ENCODE data around the gene C1QTNF12.
A peak's percentile ranks its signal among the peaks of the same experiment; 100 is the strongest.

C1QTNF12 gene, protein sequence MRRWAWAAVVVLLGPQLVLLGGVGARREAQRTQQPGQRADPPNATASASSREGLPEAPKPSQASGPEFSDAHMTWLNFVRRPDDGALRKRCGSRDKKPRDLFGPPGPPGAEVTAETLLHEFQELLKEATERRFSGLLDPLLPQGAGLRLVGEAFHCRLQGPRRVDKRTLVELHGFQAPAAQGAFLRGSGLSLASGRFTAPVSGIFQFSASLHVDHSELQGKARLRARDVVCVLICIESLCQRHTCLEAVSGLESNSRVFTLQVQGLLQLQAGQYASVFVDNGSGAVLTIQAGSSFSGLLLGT

DNA sequence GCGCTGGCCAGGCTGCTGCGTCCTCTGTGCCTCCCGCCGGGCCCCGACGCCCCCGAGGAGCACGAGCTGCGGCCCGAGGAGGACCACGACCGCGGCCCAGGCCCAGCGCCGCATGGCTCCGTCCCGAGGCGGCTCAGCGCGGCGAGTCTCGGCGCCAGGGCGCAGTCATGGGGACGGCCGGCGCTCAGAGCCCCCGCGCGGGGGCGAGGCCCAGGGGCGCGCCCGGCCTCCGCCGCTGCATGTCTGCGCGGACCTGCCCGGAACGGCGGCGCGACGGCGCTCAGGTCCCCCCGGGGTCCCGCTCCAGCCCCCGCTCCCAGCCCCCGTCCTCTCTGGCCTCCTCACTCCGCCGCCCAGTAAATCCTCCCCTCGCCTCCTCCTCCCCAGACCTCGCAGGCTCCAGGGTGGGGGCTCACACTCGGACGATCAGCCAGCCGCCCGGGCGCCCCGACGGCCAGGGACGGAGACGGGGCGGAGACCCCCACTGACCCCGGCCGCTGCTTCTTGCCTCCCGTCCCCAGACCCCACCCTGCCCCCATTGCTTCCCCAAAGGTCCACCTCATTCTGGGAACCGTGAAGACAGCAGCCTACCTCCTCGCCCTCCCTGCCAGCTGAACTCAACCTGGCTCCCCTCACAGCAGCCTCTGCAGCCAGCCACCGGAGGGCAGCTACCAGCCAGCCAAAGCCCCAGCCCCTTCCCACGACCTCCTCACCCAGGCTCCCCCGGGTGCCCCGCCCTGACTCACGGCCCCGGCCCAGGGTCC, at the start of gene C1QTNF12:
Gene C1QTNF12 (minus strand): TSS at position 146 of the 764 bp plus-strand sequence. CDS start 32 bp downstream, at position 114.
- no peak for DNase-seq (ENCODE audit: low spot score)

- DNase-seq (ENCODE audit: low spot score) = no peak
Measured at GRCh38 chr1:1295154-1295923, 48.8 kb upstream of the C1QTNF12 start.

DNA sequence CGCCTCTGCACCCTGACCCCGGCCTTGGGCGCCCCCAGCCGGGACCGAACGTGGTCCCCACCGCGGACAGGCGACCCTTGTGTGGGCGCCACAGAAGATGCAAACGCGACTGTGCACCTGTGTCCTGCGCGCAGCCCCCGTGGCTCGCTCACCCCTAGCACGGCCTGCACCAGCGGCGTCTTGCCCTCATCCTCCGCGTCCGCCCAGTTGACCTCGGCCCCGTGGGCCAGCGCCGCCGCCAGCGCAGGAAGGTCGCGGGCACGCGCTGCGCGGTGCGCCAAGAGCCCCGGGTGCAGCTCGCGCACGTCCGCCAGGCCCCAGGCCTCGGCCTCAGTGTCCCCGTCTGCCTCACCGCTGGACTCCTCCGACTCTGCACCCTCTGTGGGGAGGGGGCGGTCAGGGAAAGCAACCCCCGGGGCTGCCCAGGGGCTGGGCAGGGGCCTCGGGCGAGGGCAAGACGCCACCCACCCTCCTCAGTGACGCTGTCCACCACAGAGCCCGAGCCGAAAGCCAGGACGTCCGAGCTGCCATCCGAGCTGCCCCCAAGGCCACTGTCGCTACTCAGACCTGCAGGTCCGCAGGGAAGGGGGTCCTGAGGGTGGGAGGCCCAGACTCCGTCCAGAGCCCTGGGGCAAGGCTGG, 47.8 kb upstream of the C1QTNF12 start:
- no peak for DNase-seq (ENCODE audit: low spot score)

GRCh38 chr1:1293263-1294249, 47.0 kb upstream of the C1QTNF12 start:
- DNase-seq (ENCODE audit: low spot score) = no peak

- DNase-seq (ENCODE audit: low spot score) = no peak
Measured at GRCh38 chr1:1292851-1293250, 46.3 kb upstream of the C1QTNF12 start.

DNA sequence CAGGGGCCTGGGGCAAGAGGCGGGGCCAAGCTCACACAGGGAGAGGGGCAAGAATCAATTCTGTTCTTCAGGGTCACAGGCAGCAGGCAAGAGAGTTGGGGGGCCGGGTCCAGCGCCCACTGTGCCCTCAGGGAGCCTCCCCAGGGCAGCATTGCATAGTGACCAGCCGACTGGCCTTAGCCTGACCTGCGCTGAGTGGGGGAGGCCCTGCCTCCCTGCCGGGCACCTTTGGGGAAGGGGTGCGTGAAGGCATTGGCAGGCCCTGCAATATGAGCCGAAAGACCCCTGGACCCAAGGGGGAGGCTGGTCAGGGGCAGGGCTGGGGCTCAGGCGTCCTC, 45.9 kb upstream of the C1QTNF12 start:
- no peak for DNase-seq (ENCODE audit: low spot score)

GRCh38 chr1:1291548-1292441, 45.3 kb upstream of the C1QTNF12 start:
- DNase-seq (ENCODE audit: low spot score) = peak; percentile 92

- DNase-seq (ENCODE audit: low spot score) = peak; percentile 66
Measured at GRCh38 chr1:1291023-1291528, 44.6 kb upstream of the C1QTNF12 start.

GRCh38 chr1:1290238-1290731, 43.8 kb upstream of the C1QTNF12 start:
- peak; percentile 73 for DNase-seq (ENCODE audit: low spot score)

- DNase-seq (ENCODE audit: low spot score) = no peak
Measured at GRCh38 chr1:1287288-1288110, 41.0 kb upstream of the C1QTNF12 start.

- DNase-seq (ENCODE audit: low spot score) = no peak
Measured at GRCh38 chr1:1286313-1287261, 40.1 kb upstream of the C1QTNF12 start.

DNA sequence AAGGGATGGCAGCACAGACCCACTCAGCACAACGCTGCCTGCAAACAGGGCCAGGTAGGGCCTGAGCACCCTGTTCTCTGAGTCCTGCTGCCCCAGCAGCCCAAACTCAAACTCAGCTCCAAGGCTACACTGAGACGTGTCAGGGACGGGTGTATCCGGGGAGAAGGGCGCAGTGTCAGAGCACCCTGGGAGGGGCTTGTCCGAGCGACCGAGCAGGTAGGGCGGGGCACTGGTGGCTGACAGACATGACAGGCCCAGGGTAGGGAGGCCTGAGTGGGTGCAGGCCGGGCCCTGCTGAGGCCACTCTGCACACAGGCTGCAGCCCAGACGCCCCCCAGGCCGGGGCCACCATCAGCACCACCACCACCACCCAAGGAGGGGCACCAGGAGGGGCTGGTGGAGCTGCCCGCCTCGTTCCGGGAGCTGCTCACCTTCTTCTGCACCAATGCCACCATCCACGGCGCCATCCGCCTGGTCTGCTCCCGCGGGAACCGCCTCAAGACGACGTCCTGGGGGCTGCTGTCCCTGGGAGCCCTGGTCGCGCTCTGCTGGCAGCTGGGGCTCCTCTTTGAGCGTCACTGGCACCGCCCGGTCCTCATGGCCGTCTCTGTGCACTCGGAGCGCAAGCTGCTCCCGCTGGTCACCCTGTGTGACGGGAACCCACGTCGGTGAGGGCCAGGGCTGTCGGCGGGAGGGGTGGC, 39.2 kb upstream of the C1QTNF12 start:
- no peak for DNase-seq (ENCODE audit: low spot score)

DNA sequence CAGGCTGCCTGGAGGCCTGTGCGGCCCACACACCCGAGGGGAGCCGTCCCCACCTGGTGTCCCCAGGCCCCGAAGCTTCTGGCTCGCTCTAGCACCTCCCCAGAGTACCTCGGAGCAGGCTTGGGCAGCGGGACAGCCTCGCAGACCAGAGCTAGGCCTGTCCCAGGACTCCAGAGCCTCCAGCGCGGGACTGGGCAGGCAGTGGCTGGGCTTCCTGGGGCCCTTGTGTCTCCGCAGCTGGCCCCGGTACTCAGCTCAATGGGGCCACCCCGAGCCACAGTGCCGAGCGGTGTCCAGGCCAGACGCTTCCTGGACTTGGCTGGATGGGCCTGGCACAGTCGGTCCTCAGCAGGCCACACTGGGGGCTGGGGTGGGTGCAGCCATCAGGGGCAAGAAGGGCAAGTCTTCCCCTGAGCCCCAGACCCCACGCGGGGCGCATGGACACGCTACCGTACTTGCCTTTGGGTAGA, 38.6 kb upstream of the C1QTNF12 start:
- no peak for DNase-seq (ENCODE audit: low spot score)

GRCh38 chr1:1284221-1285101, 37.9 kb upstream of the C1QTNF12 start:
- no peak for DNase-seq (ENCODE audit: low spot score)

DNA sequence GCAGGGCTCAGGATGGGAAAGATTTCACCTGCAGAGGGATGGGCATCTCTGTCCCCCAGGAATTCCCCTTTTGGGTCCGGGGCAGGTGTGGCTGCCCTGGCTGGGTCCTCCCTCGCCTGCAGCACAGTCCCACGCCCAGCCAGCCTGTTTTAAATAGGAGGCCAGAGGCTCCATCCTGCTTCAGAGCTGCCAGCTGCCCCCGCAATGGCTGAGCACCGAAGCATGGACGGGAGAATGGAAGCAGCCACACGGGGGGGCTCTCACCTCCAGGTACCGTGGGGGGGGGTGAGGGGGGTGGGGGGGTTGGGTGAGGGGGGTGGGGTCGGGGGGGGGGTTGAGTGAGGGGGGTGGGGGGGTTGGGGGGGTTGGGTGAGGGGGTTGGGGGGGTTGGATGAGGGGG, 37.3 kb upstream of the C1QTNF12 start:
- peak; percentile 43 for DNase-seq (ENCODE audit: low spot score)

GRCh38 chr1:1282998-1283397, 36.5 kb upstream of the C1QTNF12 start:
- DNase-seq (ENCODE audit: low spot score) = peak; percentile 36
